HK-2 (cell line): ENCODE data around the gene ATP6V0A4.
A peak's percentile ranks its signal among the peaks of the same experiment; 100 is the strongest.
"Not testable (repeated sequence)": the region's sequence is repeated elsewhere in the genome, so short reads cannot be mapped to it uniquely, and the experiment has no call there.

Experiments used
- DNase-seq: peaks from one replicate; pipeline ENCODE4 v3.0.0-alpha.2; 2018; ENCODE audit not compliant: unreplicated experiment

ATP6V0A4 gene

DNA sequence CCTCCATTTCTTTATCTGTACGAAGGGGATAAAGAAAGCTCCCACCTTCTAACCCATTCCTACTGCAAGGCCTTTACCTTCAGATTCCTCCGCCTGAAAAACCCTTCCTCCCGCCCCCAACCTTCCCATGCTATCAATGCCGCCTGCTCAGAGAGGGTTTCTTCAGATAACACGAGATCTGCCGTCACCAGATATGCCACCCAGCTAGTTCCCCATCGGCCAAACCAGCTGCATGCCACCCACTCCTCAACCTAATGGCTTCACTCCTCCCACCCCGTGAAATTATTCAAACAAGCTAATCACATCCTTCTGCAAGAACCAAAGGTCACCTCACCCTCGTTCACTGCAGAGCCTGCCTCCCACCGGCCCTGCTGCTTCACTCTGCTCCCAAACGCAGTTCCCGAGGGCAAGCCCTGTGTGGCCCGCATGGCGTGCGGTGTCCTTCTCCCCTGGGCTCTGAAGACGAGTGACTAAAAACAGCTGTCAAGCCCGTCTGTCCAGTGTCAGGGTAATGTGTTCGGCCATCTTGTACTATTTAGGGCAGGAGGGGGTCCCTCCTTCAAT is 47.0 kb downstream of the ATP6V0A4 start:
- DNase-seq: no peak

DNA sequence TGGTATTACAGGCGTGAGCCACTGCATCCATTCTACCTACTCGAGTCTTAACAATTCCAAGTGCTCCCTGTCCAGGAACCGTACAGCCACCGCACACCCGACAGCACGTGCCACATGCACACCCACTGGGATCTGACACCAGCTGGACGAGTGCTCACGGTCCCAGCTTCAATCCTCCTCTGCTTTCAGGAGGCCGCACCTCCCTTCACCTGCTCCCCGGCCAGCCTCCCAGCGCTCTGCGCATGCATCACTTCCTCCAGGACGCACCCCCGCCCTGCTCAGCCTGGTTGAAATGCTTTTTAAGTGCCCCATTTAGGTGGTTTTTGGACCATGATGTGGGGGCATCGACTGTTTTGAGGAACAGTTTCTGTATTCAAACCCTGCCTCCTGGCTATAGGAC is 47.5 kb downstream of the ATP6V0A4 start:
- DNase-seq: no peak

DNA sequence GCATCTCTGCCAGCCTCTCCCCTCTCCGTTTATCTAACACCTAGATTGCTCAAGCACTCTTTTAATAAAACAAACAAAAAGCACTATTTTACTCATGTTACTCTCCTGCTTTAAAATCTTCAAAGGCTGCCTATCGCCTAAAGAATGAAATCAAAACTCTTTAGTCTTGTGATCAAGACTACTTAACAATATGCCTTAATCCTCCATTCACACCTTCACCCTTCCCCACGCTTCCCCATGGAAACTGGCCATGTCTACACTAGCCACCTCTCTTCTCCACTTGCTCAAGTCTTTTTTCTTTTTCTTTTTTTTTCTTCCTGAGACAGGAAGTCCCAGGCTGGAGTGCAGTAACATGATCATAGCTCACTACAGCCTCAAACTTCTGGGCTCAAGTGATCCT is 48.0 kb downstream of the ATP6V0A4 start:
- no peak for DNase-seq

DNA sequence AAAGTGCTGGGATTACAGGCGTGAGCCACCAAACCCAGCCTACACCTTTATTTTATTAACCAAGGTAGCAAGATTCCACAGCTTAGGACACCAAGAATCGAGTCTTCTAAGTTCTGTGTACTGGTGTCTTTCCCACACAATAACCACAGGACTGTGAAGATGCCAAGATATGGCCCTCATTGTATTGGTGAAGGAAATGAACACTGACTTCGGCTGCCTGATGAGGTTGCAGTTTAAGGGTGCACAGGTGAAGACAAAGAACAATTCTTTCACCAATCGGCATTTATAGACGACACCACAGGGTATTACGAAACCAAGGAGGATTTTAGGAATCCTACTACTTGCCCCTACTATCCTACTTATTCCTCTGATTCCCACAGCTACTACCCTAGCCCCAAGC is 49.3 kb downstream of the ATP6V0A4 start:
- DNase-seq: no peak

DNA sequence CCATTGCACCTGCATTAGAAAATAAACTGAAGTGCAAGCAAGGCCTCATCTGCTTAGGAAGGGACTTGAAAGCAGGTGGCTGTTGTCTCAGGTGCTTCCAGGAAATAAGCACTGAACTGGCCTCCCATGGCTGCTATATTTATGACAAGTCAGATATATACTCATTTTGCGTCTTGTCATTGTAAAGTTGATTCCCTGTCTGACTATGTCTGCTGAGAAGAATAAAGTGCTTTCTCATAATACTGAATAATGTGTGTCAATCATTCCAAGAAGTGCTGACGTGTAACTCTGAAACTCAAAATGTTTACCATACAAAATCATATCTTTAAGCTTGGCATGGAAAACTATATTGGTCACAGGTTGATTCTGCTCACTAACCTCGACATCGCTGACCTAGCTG is 51.9 kb downstream of the ATP6V0A4 start:
- no peak for DNase-seq

DNA sequence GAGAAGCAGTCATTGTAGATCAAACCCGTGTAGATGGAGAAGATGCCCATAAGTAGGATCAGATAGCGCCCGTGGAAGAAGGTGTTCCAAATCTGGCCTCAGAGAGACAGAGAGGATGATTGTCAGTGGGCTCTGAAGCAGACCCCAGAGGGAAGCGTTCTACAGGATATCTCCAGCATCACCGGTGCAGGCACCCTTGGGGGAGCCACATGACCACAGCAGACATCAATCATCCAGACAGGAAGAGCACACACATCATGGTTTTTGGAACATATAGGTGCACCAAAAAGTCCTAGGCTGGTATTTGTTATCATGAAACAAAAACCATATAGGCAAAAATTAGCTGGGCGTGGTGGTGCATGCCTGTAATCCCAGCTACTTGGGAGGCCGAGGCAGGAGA is 52.8 kb downstream of the ATP6V0A4 start:
- DNase-seq: no peak

DNA sequence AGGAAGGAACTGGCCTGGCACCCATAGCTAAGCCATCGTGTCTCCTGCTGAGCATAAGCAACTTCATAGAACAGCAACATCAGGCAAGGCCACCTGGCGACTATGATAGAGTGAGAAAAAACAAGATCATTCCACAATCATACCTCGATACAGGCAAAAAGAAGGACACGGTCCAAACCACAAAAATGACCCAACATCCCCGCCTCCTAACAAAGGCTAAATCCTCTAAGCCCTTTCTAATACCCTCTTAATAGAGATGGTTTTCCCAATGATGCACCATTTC is 56.6 kb downstream of the ATP6V0A4 start:
- no peak for DNase-seq

DNA sequence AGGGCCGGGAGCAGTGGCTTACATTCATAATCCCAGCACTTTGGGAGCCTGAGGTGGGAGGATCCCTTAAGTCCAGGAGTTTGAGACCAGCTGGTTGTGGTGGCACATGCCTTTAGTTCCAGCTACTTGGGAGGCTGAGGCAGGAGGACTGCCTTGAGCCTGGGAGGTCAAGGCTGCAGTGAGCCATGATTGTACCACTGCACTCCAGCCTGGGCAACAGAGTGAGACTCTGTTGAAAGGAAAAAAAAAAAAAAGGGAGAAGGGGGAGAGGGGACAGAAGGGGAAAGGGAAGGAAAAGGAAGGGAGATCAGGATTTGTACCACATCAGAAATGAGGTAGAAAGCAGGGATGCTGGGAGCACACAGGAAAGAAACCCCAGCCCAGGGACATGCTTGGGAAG is 58.1 kb downstream of the ATP6V0A4 start:
- DNase-seq: no peak

DNA sequence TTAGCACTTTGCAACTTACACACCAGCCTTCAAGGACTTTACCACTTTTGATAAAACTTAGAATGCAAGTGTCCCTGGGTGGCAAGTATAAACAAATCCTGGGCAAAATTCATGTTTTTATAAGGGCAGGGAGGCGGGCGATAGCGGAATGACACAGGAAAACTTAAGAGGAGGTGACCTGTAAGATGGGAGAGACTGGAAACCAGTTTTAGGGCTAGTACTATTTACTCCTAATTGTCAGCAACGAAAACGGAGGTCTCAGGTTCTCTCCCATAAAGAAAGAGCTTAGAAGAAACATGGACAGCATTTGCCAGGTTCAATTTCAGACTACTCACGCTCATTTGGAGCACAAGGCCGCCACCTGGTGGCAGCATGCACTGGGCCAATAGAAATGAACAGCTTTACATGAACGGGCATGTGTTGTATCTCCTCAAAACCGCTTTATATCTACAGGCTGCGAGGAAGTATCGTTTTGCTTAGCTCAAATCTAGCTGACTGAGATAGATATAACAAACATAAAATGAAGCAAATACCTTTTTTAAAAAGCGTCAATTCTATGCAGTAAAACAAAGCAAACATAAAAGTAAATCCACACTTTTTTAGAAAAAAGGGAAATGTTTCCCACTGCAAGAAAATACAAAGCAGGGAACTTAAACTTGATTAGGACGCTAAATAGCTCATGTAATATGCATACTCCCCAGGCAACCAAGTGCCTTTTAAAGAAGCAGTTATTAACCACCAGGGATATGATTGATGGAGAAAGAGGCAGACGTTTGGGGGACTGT is 59.3 kb downstream of the ATP6V0A4 start:
- DNase-seq: peak; percentile 78

DNA sequence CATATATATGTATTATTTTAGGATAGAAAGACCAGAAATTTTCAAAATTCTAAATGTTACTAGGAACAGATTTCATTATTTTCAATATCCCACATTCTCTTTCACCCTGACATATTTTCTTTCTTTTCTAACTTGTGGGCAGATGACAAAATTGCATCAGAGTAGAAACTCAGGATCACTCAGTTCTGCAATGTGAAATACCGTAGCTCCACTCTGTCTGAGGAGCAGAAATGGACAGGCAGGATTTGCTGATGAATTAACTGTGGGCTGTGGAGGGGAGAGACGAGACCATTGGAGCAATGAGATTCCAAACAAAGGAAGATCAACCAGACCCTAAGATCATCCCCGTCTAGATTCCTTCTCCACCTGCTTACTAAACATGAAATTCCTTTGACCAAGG is 59.9 kb downstream of the ATP6V0A4 start:
- DNase-seq: no peak

DNA sequence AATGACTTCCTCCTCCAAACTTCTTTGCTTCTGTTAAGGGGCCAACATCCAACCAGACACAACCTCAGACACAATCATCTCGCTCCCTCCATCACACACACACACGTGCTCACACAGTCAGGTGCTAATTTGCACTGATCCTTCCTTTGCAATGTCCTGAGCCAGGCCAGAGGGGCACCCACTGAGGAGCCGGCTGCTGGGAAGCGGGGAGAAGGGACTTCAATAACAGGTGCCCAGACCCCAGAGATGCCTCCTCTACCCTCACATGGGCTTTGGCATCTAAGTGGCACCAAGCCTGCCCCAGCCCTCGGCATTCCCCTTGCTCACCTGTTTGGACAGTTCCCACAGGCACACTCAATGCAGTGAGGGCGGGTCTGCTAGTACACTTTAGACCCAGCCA is 62.6 kb downstream of the ATP6V0A4 start:
- no peak for DNase-seq

DNA sequence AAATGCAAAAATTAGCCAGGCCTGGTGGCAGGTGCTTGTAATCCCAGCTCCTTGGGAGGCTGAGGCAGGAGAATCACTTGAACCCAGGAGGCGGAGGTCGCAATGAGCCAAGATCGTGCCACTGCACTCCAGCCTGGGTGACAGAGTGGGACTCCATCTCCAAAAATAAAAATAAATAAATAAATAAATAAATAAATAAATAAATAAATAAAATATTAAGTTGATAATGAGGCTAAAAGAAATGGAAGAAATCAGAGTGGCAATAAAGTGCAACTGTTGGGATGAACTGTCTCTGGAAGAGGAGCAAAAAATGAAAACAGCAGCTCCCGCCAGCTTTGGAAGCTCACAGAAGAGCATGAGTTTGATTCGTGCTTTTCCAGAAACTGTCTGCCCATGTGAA is 66.3 kb downstream of the ATP6V0A4 start:
- not testable (repeated sequence) for DNase-seq

DNA sequence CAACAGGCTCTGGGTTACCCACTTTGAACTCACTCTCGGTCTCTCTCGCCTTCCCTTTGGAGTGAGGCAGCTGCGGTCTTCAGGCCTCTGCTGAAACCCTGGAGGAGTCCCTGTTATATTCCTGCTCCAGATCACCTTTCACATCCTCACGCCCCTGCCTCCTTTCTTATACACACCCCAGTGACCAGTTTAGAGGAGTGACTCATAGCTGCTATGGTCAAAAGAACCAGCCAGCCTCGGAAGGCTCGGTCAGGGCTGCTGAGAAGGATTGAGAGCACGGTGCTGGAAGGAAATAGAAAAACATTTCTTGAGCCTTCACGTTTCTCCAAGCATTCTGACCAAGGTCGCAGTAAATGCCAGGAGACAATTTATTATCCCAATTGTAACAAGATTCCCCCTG is 68.6 kb downstream of the ATP6V0A4 start:
- peak; percentile 30 for DNase-seq

DNA sequence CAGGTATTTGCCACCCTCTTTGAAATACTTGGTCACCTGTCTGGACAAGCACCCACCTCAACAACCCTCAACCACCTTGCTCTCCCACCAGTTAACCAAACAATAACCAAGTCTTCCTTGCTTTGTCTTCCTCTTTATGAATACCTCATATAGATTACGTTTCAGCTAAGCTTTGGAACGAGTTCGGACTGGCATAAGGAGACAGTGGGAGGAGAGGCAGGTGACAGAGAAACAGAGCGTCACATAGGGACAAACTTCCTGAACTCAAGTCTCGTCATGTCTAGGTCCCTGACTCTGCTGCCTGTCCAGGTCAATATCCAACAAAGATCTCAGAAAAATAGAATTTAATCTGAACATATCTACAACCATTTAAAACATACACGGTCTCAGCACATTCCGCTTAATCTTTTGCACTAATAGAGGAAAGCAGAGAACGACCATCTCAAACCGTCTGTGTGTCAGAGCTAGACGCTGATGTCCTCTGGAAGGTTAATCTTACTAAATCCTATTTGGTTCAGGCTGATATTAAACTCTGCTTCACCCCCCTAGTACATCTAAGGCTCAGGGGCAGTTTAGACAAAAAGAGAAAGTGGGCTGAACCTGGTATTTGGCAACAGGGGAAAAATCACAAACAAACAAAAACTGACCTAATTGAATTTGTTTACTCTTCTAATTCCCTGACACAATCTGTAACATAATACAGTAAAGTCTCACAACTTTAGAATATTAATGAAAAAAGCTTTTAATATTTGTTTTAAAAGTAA is 70.5 kb downstream of the ATP6V0A4 start:
- no peak for DNase-seq

DNA sequence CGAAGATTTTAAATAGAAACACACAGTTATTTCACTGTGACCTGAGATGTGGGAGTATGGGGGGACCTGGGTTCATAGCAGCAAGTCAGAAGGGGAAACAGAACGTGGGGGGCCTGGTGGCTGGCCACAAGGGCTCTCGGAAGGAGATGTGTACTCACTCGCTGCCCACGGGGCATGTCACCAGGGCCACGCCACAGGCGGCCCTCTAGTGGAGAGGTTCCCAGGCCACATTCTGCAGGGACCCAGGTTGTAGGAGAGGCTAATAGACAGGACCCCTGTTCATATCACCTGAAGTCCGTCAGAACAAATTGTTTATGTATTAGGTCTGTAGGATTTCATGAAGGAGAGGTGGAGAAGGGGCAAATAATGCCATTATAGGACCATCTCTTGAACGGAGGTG is 71.7 kb downstream of the ATP6V0A4 start:
- no peak for DNase-seq

DNA sequence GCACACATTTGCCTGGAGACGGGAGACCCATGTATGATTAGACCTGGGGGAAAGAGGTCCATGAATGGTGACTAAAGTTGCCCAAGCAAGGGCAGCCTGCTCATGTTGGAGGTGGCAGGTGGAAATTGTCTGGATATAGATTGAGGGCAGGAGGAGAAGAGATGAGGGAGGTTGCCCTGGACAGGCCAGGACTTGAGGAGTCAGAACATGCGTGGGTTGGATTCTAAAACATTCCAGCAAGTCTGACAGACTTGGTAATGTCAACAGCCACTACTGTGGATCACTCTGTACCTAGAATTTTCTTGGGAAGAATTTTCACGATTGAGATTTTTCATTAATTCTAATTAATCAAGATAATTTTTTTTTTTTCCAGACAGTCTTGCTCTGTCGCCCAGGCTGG is 77.7 kb downstream of the ATP6V0A4 start:
- DNase-seq: no peak

DNA sequence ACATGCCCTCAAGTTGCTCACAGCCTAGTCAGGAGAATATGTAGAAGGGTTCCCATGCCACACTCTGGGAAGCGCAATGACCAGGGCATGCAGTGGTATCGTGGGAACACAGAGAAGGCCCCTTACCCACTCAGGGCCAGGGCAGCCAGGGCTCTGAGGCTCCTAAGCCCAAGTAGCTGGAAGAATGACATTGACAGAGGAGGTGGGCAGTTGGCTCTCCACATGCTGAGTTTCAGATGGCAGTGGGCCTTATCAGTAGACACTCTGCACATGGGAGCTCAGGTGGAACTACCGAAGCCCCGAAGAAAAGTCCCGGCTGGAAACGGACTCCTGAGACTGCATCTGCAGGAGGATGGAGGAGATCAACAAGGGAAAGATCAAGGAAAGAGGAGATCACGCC is 81.1 kb downstream of the ATP6V0A4 start:
- DNase-seq: no peak

DNA sequence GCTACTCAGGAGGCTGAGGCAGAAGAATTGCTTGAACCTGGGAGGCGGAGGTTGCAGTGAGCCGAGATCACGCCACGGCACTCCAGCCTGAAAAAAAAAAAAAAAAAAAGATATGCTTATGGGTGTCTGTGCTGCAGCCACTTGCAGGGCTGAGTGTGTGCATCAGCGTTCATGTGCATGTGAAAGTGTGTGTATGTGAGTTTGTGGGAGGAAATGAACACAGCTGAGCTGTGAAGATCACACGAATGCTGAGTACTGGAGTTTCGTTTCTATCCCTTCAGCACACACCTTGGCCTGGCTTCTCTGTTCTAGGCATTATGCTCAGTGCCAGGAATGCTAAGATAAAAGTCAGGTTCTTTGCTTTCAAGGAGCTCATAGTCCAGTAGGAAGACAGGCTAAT is 84.8 kb downstream of the ATP6V0A4 start:
- no peak for DNase-seq

DNA sequence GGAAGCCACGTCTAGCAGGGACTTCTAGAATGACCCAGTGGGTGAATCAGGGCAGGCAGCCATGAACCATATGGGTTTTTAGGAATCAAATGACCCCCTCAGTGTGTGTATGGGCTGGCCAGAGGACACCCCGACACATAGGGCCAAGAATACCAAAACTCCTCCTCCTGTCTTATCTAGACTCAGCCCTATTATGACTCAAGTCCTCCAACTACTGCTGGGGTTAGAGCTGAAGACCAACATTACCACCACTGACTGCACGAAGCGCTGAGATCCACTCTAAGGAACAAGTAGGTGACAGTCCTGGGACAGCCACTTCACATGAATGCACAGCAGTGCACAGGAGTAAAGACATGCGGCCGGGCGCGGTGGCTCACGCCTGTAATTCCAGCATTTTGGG is 85.3 kb downstream of the ATP6V0A4 start:
- DNase-seq: no peak

DNA sequence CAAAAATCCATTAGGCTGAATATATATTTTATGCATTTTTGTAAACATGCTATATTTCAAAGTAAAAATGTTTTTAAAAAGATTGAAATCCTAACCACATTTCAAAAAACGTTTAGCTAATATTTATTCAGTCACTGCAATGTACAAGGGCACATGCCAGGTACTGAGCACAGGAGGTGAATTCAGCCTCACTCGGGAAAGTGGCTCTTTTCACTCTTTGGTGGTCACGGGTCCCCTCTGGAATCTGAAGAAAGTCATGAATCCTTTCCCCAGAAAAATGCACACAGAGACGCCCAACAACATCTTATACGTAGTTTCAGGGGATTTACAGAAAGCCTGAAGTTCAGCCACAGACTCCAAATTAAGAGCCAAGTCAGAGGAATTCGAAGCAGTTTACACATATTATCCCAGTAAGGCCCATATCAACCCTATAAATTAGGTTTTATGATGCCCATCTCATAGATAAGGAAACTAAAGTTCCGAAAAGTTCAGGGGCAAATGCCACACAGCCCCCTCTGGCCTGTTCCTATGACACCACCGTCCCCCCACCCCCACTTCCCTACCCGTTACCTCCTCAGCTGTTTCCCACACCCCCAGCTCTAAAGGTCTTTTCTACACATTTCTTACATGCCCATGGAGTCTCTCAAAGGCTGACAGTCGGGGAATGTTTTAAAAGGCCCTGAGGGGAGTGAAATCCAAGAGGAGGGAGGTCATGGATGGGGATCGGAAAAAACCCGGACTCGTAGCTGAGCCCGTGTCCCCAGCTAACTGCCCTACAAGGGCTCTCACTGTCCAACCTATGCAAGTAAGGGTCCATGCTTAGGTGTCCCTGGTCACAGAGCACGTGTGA is 87.2 kb downstream of the ATP6V0A4 start:
- DNase-seq: no peak

DNA sequence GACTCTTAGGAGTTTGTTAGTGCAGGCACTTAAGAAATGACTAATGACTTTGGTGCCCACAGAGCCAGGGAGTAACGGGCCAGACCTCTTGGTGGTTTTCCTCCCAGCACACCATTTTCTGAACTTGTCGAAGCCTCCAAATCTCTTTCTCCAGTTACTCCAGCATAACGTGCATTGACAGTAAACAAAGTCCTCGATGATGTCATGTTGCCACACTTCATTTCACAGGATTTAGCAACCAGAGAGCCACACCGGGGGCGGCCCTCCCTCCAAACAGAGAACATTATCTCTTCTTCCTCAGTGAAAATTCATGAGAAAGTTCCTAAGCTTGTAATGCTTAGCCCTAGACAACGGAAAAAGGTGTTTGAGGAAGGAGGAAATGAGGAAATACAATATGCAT is 92.8 kb downstream of the ATP6V0A4 start:
- peak; percentile 4 for DNase-seq

DNA sequence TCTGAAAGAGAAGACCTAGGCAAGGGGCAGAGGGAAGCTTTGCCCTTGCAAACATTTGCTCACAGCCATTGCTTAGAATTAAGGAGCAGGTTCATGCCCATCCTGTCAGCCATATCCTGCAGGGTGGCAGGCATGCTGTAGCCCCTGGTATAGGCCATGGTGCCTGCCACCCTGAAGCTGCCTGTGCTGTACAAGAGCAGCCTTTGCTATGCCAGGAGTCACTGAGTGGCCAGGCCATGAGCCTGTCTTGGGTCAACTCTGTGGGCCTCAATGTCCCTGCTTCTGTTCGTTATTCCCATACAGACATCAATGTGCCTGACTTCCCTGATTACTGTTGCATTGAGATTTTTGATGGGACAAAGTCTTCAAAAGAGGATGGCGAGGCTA is 96.5 kb downstream of the ATP6V0A4 start:
- DNase-seq: no peak
